Endothelial cell of umbilical vein (primary cell): ENCODE measurements around the gene MYO1G. TPM values are rescaled to one million over a fixed set of nuclear protein-coding genes. Genes with fewer than 3 reads are reported as not detected.

Experiments used
- BruUV-seq: library from RNA; stranded (reverse); fragments of 400-500 nt; replicated peaks from 2 replicates; lab custom pipeline; 2021; lab: Mats Ljungman, UMichigan
- CTCF ChIA-PET: fragments of 300-600, 350-600 bp; sonication (Branson Sonifier 250); formaldehyde crosslinking; loops from one replicate; lab custom pipeline; 2021; ENCODE audit warnings: antibody characterized with exemption, inconsistent platforms; lab: Charles Lee
- POLR2A ChIA-PET: fragments of 300-600, 350-600 bp; sonication (Branson Sonifier 250); formaldehyde crosslinking; loops from one replicate; lab custom pipeline; 2021; ENCODE audit warnings: antibody characterized with exemption, inconsistent platforms; lab: Charles Lee
- DNase-seq: peaks from one replicate; pipeline ENCODE4 v3.0.0-alpha.2; 2011; ENCODE audit warnings: low read depth, low spot score
- FAIRE-seq: peaks from 2 replicates; lab custom pipeline; 2011; peaks lifted over from hg19 to GRCh38; lab: Jason Lieb, UNC
- H2AFZ ChIP-seq: 2 replicates; pipeline ENCODE4 v1.6.0; 2012; ENCODE audit warnings: low read depth, low read length, control low read depth, inconsistent platforms
- H3K27ac ChIP-seq: 2 replicates; pipeline ENCODE4 v1.5.1; 2011; ENCODE audit warnings: low read depth, mild to moderate bottlenecking, control low read depth, low read length, moderate library complexity; ENCODE audit not compliant: insufficient read depth
- H3K27me3 ChIP-seq, 2 experiments: 2 replicates each; pipeline versions ENCODE4 v1.6.0 to v1.6.1; 2011; ENCODE audit warnings: low read length in 2 of 2, mixed read lengths in 1 of 2; ENCODE audit not compliant: control insufficient read depth in 2 of 2, insufficient read depth in 2 of 2
- H3K36me3 ChIP-seq, 2 experiments: 2 replicates in 1 of 2; 3 replicates in 1 of 2; pipeline ENCODE4 v1.5.1; 2011; ENCODE audit warnings: low read length in 2 of 2, mild to moderate bottlenecking in 1 of 2, moderate library complexity in 1 of 2; ENCODE audit not compliant: control insufficient read depth in 2 of 2, insufficient read depth in 2 of 2; ENCODE audit errors: extremely low read depth in 1 of 2
- H3K4me1 ChIP-seq: 3 replicates; pipeline ENCODE4 v1.5.1; 2011; ENCODE audit warnings: mild to moderate bottlenecking, low read length; ENCODE audit not compliant: control insufficient read depth, insufficient read depth; ENCODE audit errors: extremely low read depth
- H3K4me2 ChIP-seq: 2 replicates; pipeline ENCODE4 v1.6.1; 2011; ENCODE audit warnings: low read length, control low read depth, mixed read lengths; ENCODE audit not compliant: insufficient read depth
- H3K4me3 ChIP-seq, 3 experiments: fragments of 200-600 bp in 1 of 3; sonication (generic), shearing (Covaris generic) in 1 of 3; replicated peaks in 1 of 3; 2 replicates each; pipeline ENCODE4 v1.5.1; 2011 to 2016; ENCODE audit warnings: control low read depth in 3 of 3, low read length in 3 of 3, mild to moderate bottlenecking in 2 of 3, inconsistent platforms in 1 of 3, low read depth in 1 of 3, moderate library complexity in 1 of 3; ENCODE audit not compliant: insufficient read depth in 1 of 3
- H3K79me2 ChIP-seq: 2 replicates; pipeline ENCODE4 v1.6.0; 2012; ENCODE audit warnings: low read length, inconsistent platforms; ENCODE audit not compliant: control insufficient read depth, insufficient read depth
- H3K9ac ChIP-seq: replicated peaks from 2 replicates; pipeline ENCODE3; 2011; ENCODE audit warnings: low read length, control low read depth; ENCODE audit not compliant: insufficient read depth; ENCODE audit errors: extremely low read depth
- H3K9me1 ChIP-seq: replicated peaks from 3 replicates; pipeline ENCODE4 v1.6.0; 2011; ENCODE audit warnings: mild to moderate bottlenecking, low read length; ENCODE audit not compliant: control insufficient read depth, insufficient read depth; ENCODE audit errors: extremely low read depth
- H3K9me3 ChIP-seq: replicated peaks from 2 replicates; pipeline ENCODE4 v1.5.1; 2012; ENCODE audit warnings: low read length, inconsistent platforms; ENCODE audit not compliant: control insufficient read depth, insufficient read depth
- H4K20me1 ChIP-seq: replicated peaks from 2 replicates; pipeline ENCODE3; 2011; ENCODE audit warnings: mild to moderate bottlenecking, low read length; ENCODE audit not compliant: control insufficient read depth, insufficient read depth; ENCODE audit errors: extremely low read depth
- CTCF ChIP-seq, 2 donors: IDR thresholded peaks; 1 replicate in 1 of 2; 2 replicates in 1 of 2; pipeline ENCODE4 v1.5.1; 2011; ENCODE audit warnings: low read length in 2 of 2, mild to moderate bottlenecking in 2 of 2, moderate library complexity in 2 of 2, control low read depth in 1 of 2, inconsistent platforms in 1 of 2, low read depth in 1 of 2; ENCODE audit not compliant: insufficient read depth in 1 of 2; ENCODE audit errors: extremely low read depth in 1 of 2
- EZH2 ChIP-seq: IDR thresholded peaks from 2 replicates; pipeline ENCODE4 v1.6.1; 2012; ENCODE audit warnings: borderline replicate concordance, low read depth, mild to moderate bottlenecking, moderate library complexity, low read length, inconsistent platforms; ENCODE audit not compliant: severe bottlenecking
- FOS ChIP-seq: IDR thresholded peaks from 2 replicates; pipeline ENCODE4 v1.6.1; 2011; ENCODE audit warnings: mild to moderate bottlenecking, low read length, moderate library complexity, borderline replicate concordance; ENCODE audit not compliant: insufficient read depth
- GATA2 ChIP-seq: IDR thresholded peaks from 2 replicates; pipeline ENCODE4 v1.7.0; 2011; ENCODE audit warnings: low read depth, mild to moderate bottlenecking, moderate library complexity, mixed read lengths, low read length; ENCODE audit not compliant: insufficient read length, insufficient read depth
- JUN ChIP-seq: IDR thresholded peaks from 2 replicates; pipeline ENCODE4 v1.6.1; 2011; ENCODE audit warnings: borderline replicate concordance, low read depth; ENCODE audit not compliant: insufficient read length, insufficient read depth
- MAX ChIP-seq: IDR thresholded peaks from 2 replicates; pipeline ENCODE4 v1.6.1; 2011; ENCODE audit not compliant: insufficient read depth, insufficient read length
- MYC ChIP-seq: IDR thresholded peaks from one replicate; pipeline ENCODE4 v1.6.1; 2011; ENCODE audit warnings: mild to moderate bottlenecking, low read depth, low read length
- POLR2A ChIP-seq: IDR thresholded peaks from 2 replicates; pipeline ENCODE4 v1.6.1; 2012; ENCODE audit warnings: low read depth, mild to moderate bottlenecking, control low read depth, low read length
- POLR2AphosphoS5 ChIP-seq: IDR thresholded peaks from 2 replicates; pipeline ENCODE4 v1.6.1; 2012; ENCODE audit warnings: low read depth, mild to moderate bottlenecking, control low read depth, low read length, moderate library complexity; ENCODE audit not compliant: insufficient read depth
- dilution Hi-C: fragments of 300-500 bp; cut with MboI; formaldehyde crosslinking; loops from one replicate; pipeline ENCODE4 v1.15.0; 2019; ENCODE audit warnings: low sequenced_read_pairs; ENCODE audit not compliant: extremely low pct_ligation_motif_present
- intact Hi-C: fragments of 100-400 bp; cut with micrococcal nuclease; formaldehyde crosslinking; loops from one replicate; pipeline ENCODE4 v1.10.0; 2022
- polyA plus RNA-seq, 4 experiments: library from polyadenylated mRNA; depleted of rRNA in 3 of 4; stranded (reverse) in 3 of 4; unstranded in 1 of 4; fragments of >200 nt; gene quantifications; 2 replicates each; pipeline versions ENCODE4 v1.2.1 to v1.2.3, GENCODE V29; 2011 to 2012; ENCODE audit warnings: missing spikeins in 1 of 4
- total RNA-seq: library from RNA; stranded (reverse); gene quantifications from 2 replicates; pipeline ENCODE4 v1.2.3, GENCODE V29; 2021

Gene MYO1G
- total and polyA plus RNA-seq, 2 donors (not counting 3 experiments of a cell fraction or from before 2014, with no cell fraction given): 0.11 TPM; not detected in 1

GRCh38 chr7:45003789-45004188, 25.0 kb upstream of the MYO1G start:
- ChIA-PET CTCF (interaction anchor here (9.8 kb wide), 1 partner anchor 30 kb away, joined by 127 read pairs; no protein-coding TSS in a partner anchor), POLR2A (no interaction called here)
- Histone ChIP-seq H3K9ac (no peak overlapping the region), H3K4me2 (no peak overlapping the region), H3K9me1 (no peaks in the 10 kb centered on the region), H2AFZ (no peak overlapping the region), H3K27ac (no peak overlapping the region), H3K27me3 (no peaks in the 10 kb centered on the region), H4K20me1 (no peaks in the 10 kb centered on the region), H3K4me1 (peaks cover 14% of the 10 kb centered on the region), H3K9me3 (no peaks in the 10 kb centered on the region), H3K4me3 (no peak overlapping the region), H3K79me2 (peaks cover 59% of the 10 kb centered on the region), H3K36me3 (no peaks in the 10 kb centered on the region)
- dilution Hi-C loops: no loop called here
- no peak for TF ChIP-seq CTCF (IDR thresholded peaks at IDR 0.05; ENCODE audit: extremely low read depth in 1 of 2, insufficient read depth in 1 of 2, low read depth in 1 of 2, low read length in 2 of 2)
- TF ChIP-seq MYC: no peak
- TF ChIP-seq EZH2: no peak
- no peak for TF ChIP-seq POLR2A
- no peak for TF ChIP-seq JUN
- TF ChIP-seq GATA2: no peak
- no peak for TF ChIP-seq MAX
- no peak for TF ChIP-seq POLR2AphosphoS5
- no peak for TF ChIP-seq FOS
- no TSS peak for BruUV-seq
- intact Hi-C loops: loop anchor here (5.0 kb wide), 1 partner anchor 39 kb away; no protein-coding TSS in a partner anchor
- no peak for FAIRE-seq
- no peak for DNase-seq
